Endothelial cell of umbilical vein (primary cell): ENCODE measurements around the gene SHPK.

ENCODE experiments used
- EZH2 ChIP-seq: IDR thresholded peaks from 2 replicates; pipeline ENCODE4 v1.6.1; 2012; ENCODE audit warnings: borderline replicate concordance, low read depth, mild to moderate bottlenecking, moderate library complexity, low read length, inconsistent platforms; ENCODE audit not compliant: severe bottlenecking
- FOS ChIP-seq: IDR thresholded peaks from 2 replicates; pipeline ENCODE4 v1.6.1; 2011; ENCODE audit warnings: mild to moderate bottlenecking, low read length, moderate library complexity, borderline replicate concordance; ENCODE audit not compliant: insufficient read depth
- POLR2A ChIP-seq: IDR thresholded peaks from 2 replicates; pipeline ENCODE4 v1.6.1; 2012; ENCODE audit warnings: low read depth, mild to moderate bottlenecking, control low read depth, low read length
- POLR2AphosphoS5 ChIP-seq: IDR thresholded peaks from 2 replicates; pipeline ENCODE4 v1.6.1; 2012; ENCODE audit warnings: low read depth, mild to moderate bottlenecking, control low read depth, low read length, moderate library complexity; ENCODE audit not compliant: insufficient read depth
- TF ChIP-seq, protein P1 (sequence below), 2 donors: IDR thresholded peaks; 1 replicate in 1 of 2; 2 replicates in 1 of 2; pipeline ENCODE4 v1.5.1; 2011; ENCODE audit warnings: low read length in 2 of 2, mild to moderate bottlenecking in 2 of 2, moderate library complexity in 2 of 2, control low read depth in 1 of 2, inconsistent platforms in 1 of 2, low read depth in 1 of 2; ENCODE audit not compliant: insufficient read depth in 1 of 2; ENCODE audit errors: extremely low read depth in 1 of 2

DNA sequence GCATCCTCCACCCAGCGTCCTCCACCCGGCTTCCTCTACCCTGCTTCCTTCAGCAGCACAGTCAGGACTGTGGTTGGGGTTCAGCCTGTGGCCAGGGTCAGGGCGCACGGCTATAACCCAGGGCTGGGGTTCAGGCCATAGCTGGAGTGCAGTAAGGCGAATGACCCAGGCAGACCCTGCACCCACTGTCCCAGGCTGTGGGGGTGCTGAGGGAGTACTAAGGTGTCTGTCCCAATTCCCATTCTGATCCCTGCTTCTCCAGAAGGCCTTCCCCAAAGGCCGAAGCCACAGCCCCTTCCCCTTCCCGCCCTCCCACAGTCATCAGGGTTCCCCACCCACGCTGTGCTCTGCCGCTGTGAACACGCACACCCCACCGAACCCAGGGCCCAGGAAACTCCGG lies 45.0 kb upstream of the SHPK start:
- TF ChIP-seq, protein P1, sequence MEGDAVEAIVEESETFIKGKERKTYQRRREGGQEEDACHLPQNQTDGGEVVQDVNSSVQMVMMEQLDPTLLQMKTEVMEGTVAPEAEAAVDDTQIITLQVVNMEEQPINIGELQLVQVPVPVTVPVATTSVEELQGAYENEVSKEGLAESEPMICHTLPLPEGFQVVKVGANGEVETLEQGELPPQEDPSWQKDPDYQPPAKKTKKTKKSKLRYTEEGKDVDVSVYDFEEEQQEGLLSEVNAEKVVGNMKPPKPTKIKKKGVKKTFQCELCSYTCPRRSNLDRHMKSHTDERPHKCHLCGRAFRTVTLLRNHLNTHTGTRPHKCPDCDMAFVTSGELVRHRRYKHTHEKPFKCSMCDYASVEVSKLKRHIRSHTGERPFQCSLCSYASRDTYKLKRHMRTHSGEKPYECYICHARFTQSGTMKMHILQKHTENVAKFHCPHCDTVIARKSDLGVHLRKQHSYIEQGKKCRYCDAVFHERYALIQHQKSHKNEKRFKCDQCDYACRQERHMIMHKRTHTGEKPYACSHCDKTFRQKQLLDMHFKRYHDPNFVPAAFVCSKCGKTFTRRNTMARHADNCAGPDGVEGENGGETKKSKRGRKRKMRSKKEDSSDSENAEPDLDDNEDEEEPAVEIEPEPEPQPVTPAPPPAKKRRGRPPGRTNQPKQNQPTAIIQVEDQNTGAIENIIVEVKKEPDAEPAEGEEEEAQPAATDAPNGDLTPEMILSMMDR (IDR thresholded peaks at IDR 0.05; ENCODE audit: extremely low read depth in 1 of 2, insufficient read depth in 1 of 2, low read depth in 1 of 2, low read length in 2 of 2), result no peak
- TF ChIP-seq FOS (no peak), POLR2AphosphoS5 (no peak), POLR2A (no peak), EZH2 (no peak)
